Activated CD8-positive, alpha-beta memory T cell treated with anti-CD3 and anti-CD28 coated beads, Interleukin-2, amount 50 U/mL, for 1 hour (primary cell): ENCODE results near the gene PCBP2.
"Not testable (repeated sequence)": the region's sequence is repeated elsewhere in the genome, so short reads cannot be mapped to it uniquely, and the experiment has no call there.

Experiments used
- DNase-seq: peaks from one replicate; pipeline ENCODE4 v3.0.0-alpha.2; 2020; ENCODE audit errors: extremely low read depth

Gene PCBP2

GRCh38 chr12:53472056-53472582 lies 20.2 kb downstream of the PCBP2 start:
- no peak for DNase-seq

- no peak for DNase-seq
Measured at GRCh38 chr12:53474077-53474476, 22.2 kb downstream of the PCBP2 start.

- no peak for DNase-seq
Measured at GRCh38 chr12:53474819-53475218, 22.9 kb downstream of the PCBP2 start.

GRCh38 chr12:53476769-53477209 lies 24.9 kb downstream of the PCBP2 start:
- DNase-seq, result no peak

- DNase-seq, result no peak
Measured at GRCh38 chr12:53478865-53479264, 27.0 kb downstream of the PCBP2 start.

- no peak for DNase-seq
Measured at GRCh38 chr12:53479331-53479730, 27.4 kb downstream of the PCBP2 start.

GRCh38 chr12:53480491-53481442 lies 28.9 kb downstream of the PCBP2 start:
- DNase-seq, result no peak

GRCh38 chr12:53481458-53481857 lies 29.6 kb downstream of the PCBP2 start:
- DNase-seq, result not testable (repeated sequence)

GRCh38 chr12:53481939-53482586 lies 30.2 kb downstream of the PCBP2 start:
- no peak for DNase-seq

GRCh38 chr12:53482626-53483168 lies 30.8 kb downstream of the PCBP2 start:
- DNase-seq, result no peak

- DNase-seq, result no peak
Measured at GRCh38 chr12:53483225-53483978, 31.5 kb downstream of the PCBP2 start.

- DNase-seq, result no peak
Measured at GRCh38 chr12:53483979-53484377, 32.1 kb downstream of the PCBP2 start.

- DNase-seq, result no peak
Measured at GRCh38 chr12:53484686-53485575, 33.0 kb downstream of the PCBP2 start.

GRCh38 chr12:53485955-53486735 lies 34.2 kb downstream of the PCBP2 start:
- no peak for DNase-seq

- no peak for DNase-seq
Measured at GRCh38 chr12:53486736-53487487, 35.0 kb downstream of the PCBP2 start.

GRCh38 chr12:53489242-53489864 lies 37.5 kb downstream of the PCBP2 start:
- no peak for DNase-seq

GRCh38 chr12:53492188-53492587 lies 40.3 kb downstream of the PCBP2 start:
- no peak for DNase-seq

- DNase-seq, result peak; percentile 45
Measured at GRCh38 chr12:53492830-53493609, 41.1 kb downstream of the PCBP2 start.
